Subcutaneous abdominal adipose tissue (tissue), 5 donors: ENCODE measurements around the gene VRK3.

Experiments used
- H3K27ac ChIP-seq: one replicate; pipeline ENCODE4 v1.7.0; 2013; ENCODE audit warnings: low read depth, mild to moderate bottlenecking, inconsistent platforms, low read length, moderate library complexity
- H3K27me3 ChIP-seq, 5 donors: one replicate each; pipeline ENCODE4 v1.7.0; 2013; ENCODE audit warnings: low read length in 5 of 5, inconsistent platforms in 1 of 5; ENCODE audit not compliant: control insufficient read depth in 5 of 5, insufficient read depth in 4 of 5
- H3K36me3 ChIP-seq, 5 donors: one replicate each; pipeline ENCODE4 v1.7.0; 2013; ENCODE audit warnings: low read length in 5 of 5; ENCODE audit not compliant: control insufficient read depth in 5 of 5, insufficient read depth in 5 of 5
- H3K4me1 ChIP-seq, 5 donors: one replicate each; pipeline ENCODE4 v1.7.0; 2013; ENCODE audit warnings: low read length in 5 of 5, mild to moderate bottlenecking in 3 of 5, moderate library complexity in 1 of 5; ENCODE audit not compliant: control insufficient read depth in 5 of 5, insufficient read depth in 5 of 5
- H3K4me3 ChIP-seq, 5 donors: one replicate each; pipeline ENCODE4 v1.7.0; 2013; ENCODE audit warnings: low read length in 5 of 5, low read depth in 1 of 5
- H3K9ac ChIP-seq, 5 donors: one replicate each; pipeline ENCODE4 v1.7.0; 2013; ENCODE audit warnings: low read length in 5 of 5, mild to moderate bottlenecking in 4 of 5, moderate library complexity in 3 of 5
- H3K9me3 ChIP-seq, 5 donors: one replicate each; pipeline ENCODE4 v1.7.0; 2013; ENCODE audit warnings: low read length in 5 of 5; ENCODE audit not compliant: control insufficient read depth in 5 of 5
- donor health status: healthy.
- donor health status: healthy.
- donor health status: healthy.
- donor health status: healthy.
- donor health status: healthy.

The VRK3 gene

DNA sequence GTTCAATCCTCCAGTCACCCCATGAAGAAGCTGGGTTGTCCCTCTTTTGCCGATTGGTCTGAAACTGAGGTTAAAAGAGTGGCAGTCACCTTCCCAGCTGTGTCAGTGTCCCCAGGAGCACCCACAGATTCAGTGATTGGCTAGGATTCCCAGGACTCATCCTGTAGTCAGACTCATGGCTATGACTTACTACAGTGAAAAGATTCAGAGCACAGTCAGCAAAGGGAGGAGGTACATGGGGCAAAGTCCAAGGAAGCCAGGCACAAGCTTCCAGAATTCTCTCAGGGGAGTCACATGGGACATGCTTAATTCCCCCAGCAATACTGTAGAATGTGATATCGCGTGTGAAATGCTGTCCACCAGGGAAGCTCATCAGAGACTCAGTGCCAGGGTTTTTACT, 14.8 kb upstream of the VRK3 start:
- H3K9me3 ChIP-seq, result peaks cover 10 to 15% (median 14%) of the 10 kb centered on the region in 5 donors
- H3K9ac ChIP-seq, result no peak overlapping the region
- H3K27me3 ChIP-seq, result no peaks in the 10 kb centered on the region
- H3K4me3 ChIP-seq, result no peak overlapping the region
- peaks cover 0 to 3% (median 0%) of the 10 kb centered on the region in 5 donors for H3K4me1 ChIP-seq
- peaks cover 18 to 77% (median 73%) of the 10 kb centered on the region in 5 donors for H3K36me3 ChIP-seq
- no peak overlapping the region for H3K27ac ChIP-seq

DNA sequence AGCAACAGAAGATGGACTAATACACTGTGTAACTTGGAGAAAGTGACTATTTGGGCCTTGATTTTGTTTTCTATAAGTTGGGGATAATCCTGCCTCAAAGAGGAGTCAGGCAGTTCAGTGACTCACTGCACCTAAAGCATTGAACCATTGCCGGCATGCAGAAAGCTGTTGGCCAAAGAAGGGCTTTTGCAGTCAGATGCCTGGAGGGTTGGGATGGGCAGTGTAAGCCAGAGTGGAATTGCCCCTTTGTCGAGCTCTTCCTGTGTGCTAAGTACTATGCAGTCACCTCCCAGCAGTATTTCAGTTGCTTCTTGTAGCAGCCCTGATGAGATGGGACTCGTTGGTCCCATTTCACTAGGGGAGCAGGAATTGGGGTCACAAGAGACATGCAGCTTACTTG, 11.7 kb upstream of the VRK3 start:
- no peak overlapping the region for H3K9ac ChIP-seq
- H3K4me1 ChIP-seq, result peaks cover 0 to 3% (median 0%) of the 10 kb centered on the region in 5 donors
- H3K4me3 ChIP-seq, result no peak overlapping the region
- H3K36me3 ChIP-seq, result peaks cover 10 to 77% (median 73%) of the 10 kb centered on the region in 5 donors
- no peaks in the 10 kb centered on the region for H3K27me3 ChIP-seq
- no peaks in the 10 kb centered on the region for H3K9me3 ChIP-seq
- H3K27ac ChIP-seq, result no peak overlapping the region

- Histone ChIP-seq H3K4me3 (no peak overlapping the region), H3K27ac (no peak overlapping the region), H3K9me3 (no peaks in the 10 kb centered on the region), H3K9ac (peak overlapping the region in 1 of 5 donors; percentile 18), H3K4me1 (peaks cover 0 to 13% (median 11%) of the 10 kb centered on the region in 5 donors), H3K36me3 (peaks cover 10 to 55% (median 43%) of the 10 kb centered on the region in 5 donors), H3K27me3 (no peaks in the 10 kb centered on the region)
Observed at GRCh38 chr19:50030937-50031336, 5.8 kb upstream of the VRK3 start.

- no peaks in the 10 kb centered on the region for H3K27me3 ChIP-seq
- no peak overlapping the region for H3K9ac ChIP-seq
- no peak overlapping the region for H3K4me3 ChIP-seq
- H3K9me3 ChIP-seq, result no peaks in the 10 kb centered on the region
- H3K4me1 ChIP-seq, result peaks cover 5 to 14% (median 11%) of the 10 kb centered on the region in 5 donors
- H3K36me3 ChIP-seq, result peaks cover 10 to 51% (median 39%) of the 10 kb centered on the region in 5 donors
- H3K27ac ChIP-seq, result no peak overlapping the region
Observed at GRCh38 chr19:50030225-50030624, 5.1 kb upstream of the VRK3 start.

DNA sequence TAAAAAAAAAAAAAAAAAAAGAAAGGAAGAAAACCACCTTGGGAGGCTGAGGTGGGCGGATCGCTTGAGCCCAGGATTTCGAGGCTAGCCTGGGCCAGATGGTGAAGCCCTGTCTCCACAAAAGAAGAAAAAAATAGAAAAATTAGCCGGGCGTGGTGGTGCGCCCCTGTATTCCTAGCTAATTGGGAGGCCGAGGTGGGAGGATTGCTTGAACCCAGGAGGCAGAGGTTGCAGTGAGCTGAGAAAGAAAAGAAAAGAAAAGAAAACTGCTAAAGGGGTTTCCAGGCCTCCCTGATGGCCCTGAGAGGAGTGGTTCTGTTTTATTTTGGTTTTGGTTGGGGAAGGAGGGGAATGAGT, 1.4 kb upstream of the VRK3 start:
- no peak overlapping the region for H3K27ac ChIP-seq
- peaks cover 6 to 32% (median 24%) of the 10 kb centered on the region in 5 donors for H3K4me1 ChIP-seq
- no peaks in the 10 kb centered on the region for H3K27me3 ChIP-seq
- no peaks in the 10 kb centered on the region for H3K9me3 ChIP-seq
- peak overlapping the region in 1 of 5 donors; percentile 82 for H3K9ac ChIP-seq
- peak overlapping the region; percentile 81 to 98 (median 86) for H3K4me3 ChIP-seq
- peaks cover 0 to 18% (median 12%) of the 10 kb centered on the region in 5 donors for H3K36me3 ChIP-seq

GRCh38 chr19:50025794-50026549, 800 bp upstream of the VRK3 start, which contains the start of gene ZNF473:
ZNF473 (plus strand) TSS chr19:50026005; CDS start chr19:50031083, 5,078 bp downstream.
- Histone ChIP-seq H3K9ac (peak within 1 kb of the TSS; percentile 12 to 96 (median 93)), H3K27me3 (no peaks in the 10 kb centered on the region), H3K4me1 (peaks cover 6 to 32% (median 24%) of the 10 kb centered on the region in 5 donors), H3K4me3 (peak within 1 kb of the TSS; percentile 86 to 98 (median 94)), H3K36me3 (peaks cover 0 to 13% (median 6%) of the 10 kb centered on the region in 5 donors), H3K9me3 (no peaks in the 10 kb centered on the region), H3K27ac (peak within 1 kb of the TSS; percentile 81)

DNA sequence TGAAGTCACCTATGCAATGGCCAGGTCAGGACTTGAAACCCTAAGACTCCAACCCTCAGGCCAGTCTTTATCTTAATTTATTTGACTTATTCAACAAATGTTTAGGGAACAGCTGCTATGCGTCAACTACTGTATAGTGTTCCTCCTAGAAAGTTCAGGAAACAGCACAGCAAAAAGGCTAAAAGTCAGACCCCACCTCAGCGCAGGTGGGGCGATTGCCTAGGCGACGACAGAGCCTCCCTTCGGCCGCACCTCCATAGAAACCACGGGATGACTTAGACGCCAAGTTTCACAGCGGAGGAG, 502 bp downstream of the VRK3 start:
- Histone ChIP-seq H3K27me3 (no peaks in the 10 kb centered on the region), H3K27ac (peak overlapping the region; percentile 68), H3K4me1 (peaks cover 6 to 32% (median 24%) of the 10 kb centered on the region in 5 donors), H3K36me3 (peaks cover 0 to 14% (median 8%) of the 10 kb centered on the region in 5 donors), H3K9me3 (no peaks in the 10 kb centered on the region), H3K9ac (peak overlapping the region; percentile 50 to 96 (median 93)), H3K4me3 (peak overlapping the region; percentile 86 to 98 (median 94))

- H3K4me3 ChIP-seq, result no peak overlapping the region
- peaks cover 6 to 32% (median 24%) of the 10 kb centered on the region in 5 donors for H3K4me1 ChIP-seq
- H3K27ac ChIP-seq, result no peak overlapping the region
- no peaks in the 10 kb centered on the region for H3K9me3 ChIP-seq
- no peaks in the 10 kb centered on the region for H3K27me3 ChIP-seq
- H3K36me3 ChIP-seq, result peaks cover 7 to 26% (median 16%) of the 10 kb centered on the region in 5 donors
- no peak overlapping the region for H3K9ac ChIP-seq
Observed at GRCh38 chr19:50022823-50023222, 2.3 kb downstream of the VRK3 start.

- peaks cover 14 to 47% (median 34%) of the 10 kb centered on the region in 5 donors for H3K36me3 ChIP-seq
- H3K9me3 ChIP-seq, result peaks cover 0 to 2% (median 0%) of the 10 kb centered on the region in 5 donors
- H3K4me3 ChIP-seq, result no peak overlapping the region
- peaks cover 3 to 21% (median 13%) of the 10 kb centered on the region in 5 donors for H3K4me1 ChIP-seq
- no peaks in the 10 kb centered on the region for H3K27me3 ChIP-seq
- no peak overlapping the region for H3K9ac ChIP-seq
- H3K27ac ChIP-seq, result no peak overlapping the region
Observed at GRCh38 chr19:50020481-50020880, 4.7 kb downstream of the VRK3 start.

- H3K27ac ChIP-seq, result no peak overlapping the region
- peaks cover 0 to 5% (median 0%) of the 10 kb centered on the region in 5 donors for H3K4me1 ChIP-seq
- H3K27me3 ChIP-seq, result no peaks in the 10 kb centered on the region
- no peak overlapping the region for H3K9ac ChIP-seq
- peaks cover 0 to 2% (median 0%) of the 10 kb centered on the region in 5 donors for H3K9me3 ChIP-seq
- H3K36me3 ChIP-seq, result peaks cover 16 to 85% (median 62%) of the 10 kb centered on the region in 5 donors
- no peak overlapping the region for H3K4me3 ChIP-seq
Observed at GRCh38 chr19:50016225-50016807, 8.9 kb downstream of the VRK3 start.
